SIG-M5 treated with dmso at 0.1 percent for 504 hours (cell line): ENCODE measurements around the gene RNF31.
A peak's percentile ranks its signal among the peaks of the same experiment; 100 is the strongest.

ENCODE experiments used
- DNase-seq: peaks from one replicate; lab custom pipeline; 2025; ENCODE audit not compliant: unreplicated experiment; lab: John Stamatoyannopoulos, UW

RNF31 gene

GRCh38 chr14:24116128-24116814 lies 31.0 kb upstream of the RNF31 start:
- DNase-seq, result no peak

GRCh38 chr14:24117179-24117578 lies 30.1 kb upstream of the RNF31 start:
- DNase-seq, result no peak

- no peak for DNase-seq
These were observed 27.6 kb upstream of the RNF31 start for GRCh38 chr14:24119691-24120090.

- no peak for DNase-seq
These were observed 26.1 kb upstream of the RNF31 start for GRCh38 chr14:24121210-24121609.

- DNase-seq, result no peak
These were observed 24.9 kb upstream of the RNF31 start for GRCh38 chr14:24122416-24122815.

- DNase-seq, result no peak
These were observed 24.4 kb upstream of the RNF31 start for GRCh38 chr14:24122898-24123297.

- DNase-seq, result no peak
These were observed 23.6 kb upstream of the RNF31 start for GRCh38 chr14:24123424-24124417.

GRCh38 chr14:24126939-24127338 lies 20.4 kb upstream of the RNF31 start:
- no peak for DNase-seq

- DNase-seq, result no peak
These were observed 19.6 kb upstream of the RNF31 start for GRCh38 chr14:24127673-24128072.

GRCh38 chr14:24129410-24129998 lies 17.8 kb upstream of the RNF31 start:
- DNase-seq, result no peak

GRCh38 chr14:24130380-24130716 lies 16.9 kb upstream of the RNF31 start, which contains the start of gene FITM1:
TSS of gene FITM1 (plus strand) at chr14:24130659. CDS start at chr14:24131564, 905 bp downstream.
- peak; percentile 56 for DNase-seq

DNA sequence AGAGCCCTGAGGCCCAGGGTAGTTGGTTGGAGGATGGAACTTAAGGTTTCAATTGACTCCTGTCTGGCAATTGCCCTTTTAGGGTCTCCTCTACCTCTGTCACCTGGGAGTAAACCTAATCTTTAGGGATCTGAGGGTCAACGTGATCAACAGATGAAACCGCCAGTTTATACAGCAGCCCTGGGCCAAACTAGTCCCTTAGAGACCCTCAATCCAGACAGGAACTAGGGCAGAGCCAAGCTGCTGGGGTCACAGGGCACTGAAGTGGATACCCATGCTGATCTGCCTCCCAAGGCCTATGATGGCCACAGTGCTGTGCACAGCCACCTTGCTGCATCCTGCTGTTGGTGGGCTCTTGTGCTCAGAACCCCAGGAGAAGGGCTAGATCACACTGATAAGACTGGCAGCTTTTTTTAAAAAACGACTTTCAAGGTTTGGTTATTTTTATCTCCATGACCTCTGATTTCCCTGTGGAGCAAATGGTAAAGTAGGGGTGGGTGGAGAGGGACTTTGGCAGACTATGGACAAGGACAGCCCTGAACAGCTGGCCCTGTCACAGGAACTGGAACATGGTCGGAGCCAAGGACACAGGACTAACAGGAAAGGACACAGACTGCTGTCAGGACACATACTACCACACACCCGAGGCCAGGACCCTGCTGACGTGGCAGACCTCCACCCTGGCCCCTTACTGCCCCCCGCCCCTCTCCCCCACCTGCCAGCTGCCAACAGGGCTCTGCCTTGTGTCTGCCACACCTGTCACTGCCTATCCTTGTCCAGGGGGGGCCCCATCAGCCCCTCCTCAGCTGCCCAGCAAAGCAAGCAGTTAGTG lies 16.4 kb upstream of the RNF31 start:
- no peak for DNase-seq

GRCh38 chr14:24131549-24131966 lies 15.7 kb upstream of the RNF31 start:
- DNase-seq, result no peak

DNA sequence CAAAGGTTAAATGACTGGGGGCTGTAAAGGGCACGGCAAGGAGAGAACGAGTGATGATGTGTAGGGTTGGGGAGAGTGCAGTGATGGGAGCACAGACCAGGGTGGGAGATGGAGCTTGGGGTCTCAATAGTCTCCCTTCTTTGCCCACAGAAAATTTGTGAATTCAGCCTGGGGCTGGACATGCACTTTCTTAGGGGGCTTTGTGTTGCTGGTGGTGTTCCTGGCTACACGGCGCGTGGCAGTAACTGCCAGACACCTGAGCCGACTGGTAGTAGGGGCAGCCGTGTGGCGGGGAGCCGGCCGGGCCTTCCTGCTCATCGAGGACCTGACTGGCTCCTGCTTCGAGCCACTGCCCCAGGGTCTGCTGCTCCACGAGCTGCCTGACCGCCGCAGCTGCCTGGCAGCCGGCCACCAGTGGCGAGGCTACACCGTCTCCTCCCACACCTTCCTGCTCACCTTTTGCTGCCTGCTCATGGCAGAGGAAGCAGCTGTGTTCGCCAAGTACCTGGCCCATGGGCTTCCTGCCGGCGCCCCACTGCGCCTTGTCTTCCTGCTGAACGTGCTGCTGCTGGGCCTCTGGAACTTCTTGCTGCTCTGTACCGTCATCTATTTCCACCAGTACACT lies 15.1 kb upstream of the RNF31 start:
- no peak for DNase-seq

DNA sequence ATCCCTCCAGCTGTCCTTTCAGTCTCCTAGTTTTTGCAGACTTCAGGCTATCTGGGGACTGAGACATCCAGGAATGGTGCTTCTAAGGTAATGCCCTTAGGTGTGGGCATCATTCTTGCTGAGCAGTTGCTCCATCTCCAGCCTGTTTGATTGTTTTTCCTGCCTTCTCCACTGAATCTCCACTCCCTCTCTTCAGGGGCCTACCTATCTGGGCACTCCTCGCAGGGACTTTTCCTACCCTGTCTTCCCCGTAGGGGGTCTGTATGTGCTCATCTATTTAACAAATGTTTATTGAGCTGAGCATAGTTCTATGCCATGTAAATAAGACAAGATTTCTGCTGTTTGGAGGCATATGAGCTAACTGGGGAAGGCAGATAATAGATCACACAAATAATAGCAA lies 14.3 kb upstream of the RNF31 start:
- no peak for DNase-seq

DNA sequence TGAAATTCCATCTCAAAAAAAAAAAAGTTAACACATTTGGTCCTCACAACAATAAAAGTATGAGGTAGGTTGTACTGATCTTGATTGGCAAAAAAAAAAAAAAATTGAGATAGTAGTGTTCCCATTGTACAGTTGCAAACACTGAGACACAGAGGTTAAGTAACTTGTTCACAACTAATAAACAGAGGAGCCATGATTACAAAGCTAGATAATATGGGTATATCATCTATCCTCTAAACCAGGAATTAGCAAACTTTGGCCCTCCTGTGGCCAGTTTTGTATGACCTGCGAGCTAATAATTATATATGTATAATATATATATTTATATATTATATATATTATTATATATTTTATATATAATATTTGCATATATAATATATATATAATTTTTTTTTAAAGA lies 13.6 kb upstream of the RNF31 start:
- DNase-seq, result no peak

DNA sequence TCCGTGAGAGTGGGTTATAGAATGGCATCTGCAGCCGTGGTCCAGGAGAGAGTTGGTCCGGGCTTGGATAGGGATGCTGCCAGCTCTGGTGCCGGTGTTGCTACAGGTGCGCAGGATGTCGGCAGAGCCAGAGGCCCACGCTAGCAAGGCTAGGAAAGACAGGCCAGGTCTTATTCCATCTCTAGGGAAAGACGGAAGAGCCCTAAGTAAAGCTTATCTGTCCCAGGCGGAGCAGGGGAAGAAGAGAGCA lies 11.8 kb upstream of the RNF31 start:
- DNase-seq, result no peak

DNA sequence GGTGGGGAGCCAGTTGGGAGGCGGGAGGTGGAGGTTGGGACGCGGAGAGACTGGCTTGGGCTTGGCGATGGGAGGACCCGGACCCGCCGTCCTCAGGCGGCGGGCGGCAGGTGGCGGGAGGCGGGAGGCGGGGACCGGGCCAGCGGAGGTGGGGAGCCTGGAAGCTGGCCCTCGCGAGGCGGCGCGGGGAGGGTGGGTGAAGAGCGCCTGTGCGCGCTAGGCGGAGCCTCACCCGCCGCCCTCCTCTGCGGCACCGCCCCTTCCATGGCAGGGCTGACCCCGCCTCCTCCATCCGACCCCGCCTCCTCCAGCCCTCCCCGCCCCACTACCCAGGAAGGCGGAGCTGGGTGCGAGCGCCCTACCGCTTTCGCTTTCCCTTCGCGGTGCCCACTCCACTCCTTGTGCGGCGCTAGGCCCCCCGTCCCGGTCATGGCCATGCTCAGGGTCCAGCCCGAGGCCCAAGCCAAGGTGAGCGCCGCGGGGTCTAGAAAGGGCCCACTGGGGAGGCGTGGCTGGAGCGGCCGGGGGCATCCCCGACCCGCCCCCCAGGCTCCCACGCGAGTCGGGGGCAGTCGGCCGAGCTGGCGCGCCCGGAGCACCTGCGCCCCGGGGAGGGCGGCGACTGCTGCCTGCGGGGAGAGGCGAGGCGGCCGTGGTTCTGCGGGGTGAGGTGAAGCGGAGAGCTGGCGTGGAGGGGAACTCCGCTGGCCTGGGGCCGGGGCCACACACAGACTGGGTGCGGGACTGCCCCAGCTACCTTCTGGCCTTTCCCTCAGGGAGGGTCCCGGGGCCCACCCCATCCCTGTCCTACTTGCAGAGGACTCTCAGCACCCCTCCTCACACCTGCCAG lies 11.2 kb upstream of the RNF31 start, which contains the start of gene PSME1:
Gene PSME1 (plus strand): TSS at position 361 of the 850 bp plus-strand sequence. CDS start 69 bp downstream, at position 430.
- peak; percentile 85 for DNase-seq

DNA sequence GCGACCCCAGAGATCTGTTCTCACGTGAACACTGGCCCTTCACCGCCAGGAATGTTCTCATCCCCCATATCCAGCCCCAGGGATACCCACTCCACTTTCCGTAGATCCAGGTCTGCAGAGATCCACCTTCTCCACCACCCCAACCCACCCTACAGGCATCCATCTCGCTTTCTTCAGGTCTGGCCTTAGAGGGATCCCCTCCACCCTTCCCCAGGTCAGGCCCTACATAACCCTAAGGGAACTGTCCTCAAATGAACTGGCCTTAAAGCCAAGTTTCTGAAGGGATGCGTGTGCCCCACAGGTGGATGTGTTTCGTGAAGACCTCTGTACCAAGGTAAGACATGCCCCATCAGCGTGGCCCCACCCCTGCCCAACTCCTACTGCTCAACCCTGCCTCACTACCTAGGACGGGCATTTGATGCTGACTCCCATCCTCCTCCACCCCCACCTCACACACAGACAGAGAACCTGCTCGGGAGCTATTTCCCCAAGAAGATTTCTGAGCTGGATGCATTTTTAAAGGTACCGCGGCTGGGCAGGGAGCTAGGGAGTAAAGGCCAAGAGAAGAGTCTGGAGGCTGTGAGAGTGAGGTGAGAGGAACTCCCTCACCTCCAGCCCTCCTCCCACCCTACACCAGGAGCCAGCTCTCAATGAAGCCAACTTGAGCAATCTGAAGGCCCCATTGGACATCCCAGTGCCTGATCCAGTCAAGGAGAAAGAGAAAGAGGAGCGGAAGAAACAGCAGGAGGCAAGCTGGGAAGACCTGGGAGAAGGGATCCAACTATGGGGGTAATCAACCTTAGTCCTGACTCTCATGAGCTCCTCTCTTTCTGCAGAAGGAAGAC lies 10.4 kb upstream of the RNF31 start:
- DNase-seq, result no peak
